NCI-H128 (cell line): ENCODE results near the gene DEFB125.

Experiments used
- DNase-seq: peaks from one replicate; lab custom pipeline; 2025; ENCODE audit not compliant: unreplicated experiment; lab: John Stamatoyannopoulos, UW

The DEFB125 gene

GRCh38 chr20:145877-146276 is 58.4 kb downstream of the DEFB125 start:
- DNase-seq: no peak
